Measurements from ENCODE around the gene STRA8. TPM values are rescaled to one million over a fixed set of nuclear protein-coding genes. Genes with fewer than 3 reads are reported as not detected.

Gene STRA8
- polyA plus RNA-seq, 3 donors: not detected

DNA sequence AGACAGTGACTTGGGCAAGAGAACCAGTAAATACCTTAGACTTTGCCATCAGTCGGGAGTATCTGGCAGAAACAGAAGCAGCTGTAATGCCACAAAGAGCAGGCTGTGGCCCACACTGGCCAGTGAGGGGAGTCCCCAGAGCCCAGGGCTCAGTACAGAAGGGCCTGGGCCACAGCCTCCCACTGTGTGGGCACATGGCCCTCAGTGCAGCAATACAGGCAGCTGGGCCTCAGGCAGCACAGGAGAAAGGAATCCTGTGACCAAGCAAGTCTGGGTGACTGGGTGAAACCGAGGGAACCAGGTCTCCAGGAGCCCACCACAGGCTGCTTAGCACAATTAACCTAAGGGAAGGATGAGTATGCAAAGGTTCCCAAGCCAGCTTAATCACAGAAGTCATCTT, 36.3 kb upstream of the STRA8 start:
- 100% methylated on average over 1 of the region's 2 CpGs for WGBS (ENCODE audit: insufficient coverage)
- Histone ChIP-seq H3K27ac (ENCODE audit: low read depth in 1 of 2, low read length in 2 of 2) (no peak overlapping the region), H3K4me2 (replicated peaks; ENCODE audit: extremely low read depth, low read length, poor library complexity, severe bottlenecking) (no peak overlapping the region), H3K36me3 (replicated peaks in 1 of 2; ENCODE audit: control insufficient read depth in 1 of 2, insufficient read depth in 2 of 2, low read length in 2 of 2) (peaks cover 95 to 100% of the 10 kb centered on the region in 2 donors), H3K27me3 (ENCODE audit: control insufficient read depth in 2 of 2, insufficient read depth in 2 of 2, low read length in 2 of 2) (no peaks in the 10 kb centered on the region), H3K4me1 (ENCODE audit: control insufficient read depth in 1 of 2, insufficient read depth in 2 of 2, low read length in 2 of 2) (no peaks in the 10 kb centered on the region), H3K4me3 (replicated peaks in 1 of 3; ENCODE audit: low read depth in 2 of 3, low read length in 3 of 3) (no peak overlapping the region), H3K9ac (ENCODE audit: insufficient read depth, low read length, poor library complexity, severe bottlenecking) (no peak overlapping the region), H4K20me1 (ENCODE audit: insufficient read depth, low read length) (no peaks in the 10 kb centered on the region), H3K9me3 (replicated peaks in 1 of 2; ENCODE audit: control insufficient read depth in 1 of 2, insufficient read depth in 1 of 2, low read length in 2 of 2) (no peaks in the 10 kb centered on the region), H2AFZ (ENCODE audit: insufficient read depth, low read depth, low read length, poor library complexity, severe bottlenecking) (no peak overlapping the region), H3K79me2 (ENCODE audit: insufficient read depth, low read length) (no peaks in the 10 kb centered on the region)
- no peak for DNase-seq
- Mint-ChIP-seq H3K36me3 (peaks cover 93 to 98% of the 10 kb centered on the region in 2 donors), H3K27ac (peak overlapping the region in 3 of 7 donors; percentile 3 to 58 (median 52)), H3K4me1 (no peaks in the 10 kb centered on the region), H3K27me3 (ENCODE audit: low read depth in 3 of 3) (no peaks in the 10 kb centered on the region), H3K9me3 (no peaks in the 10 kb centered on the region), H3K4me3 (no peak overlapping the region)
- TF ChIP-seq, protein P1, sequence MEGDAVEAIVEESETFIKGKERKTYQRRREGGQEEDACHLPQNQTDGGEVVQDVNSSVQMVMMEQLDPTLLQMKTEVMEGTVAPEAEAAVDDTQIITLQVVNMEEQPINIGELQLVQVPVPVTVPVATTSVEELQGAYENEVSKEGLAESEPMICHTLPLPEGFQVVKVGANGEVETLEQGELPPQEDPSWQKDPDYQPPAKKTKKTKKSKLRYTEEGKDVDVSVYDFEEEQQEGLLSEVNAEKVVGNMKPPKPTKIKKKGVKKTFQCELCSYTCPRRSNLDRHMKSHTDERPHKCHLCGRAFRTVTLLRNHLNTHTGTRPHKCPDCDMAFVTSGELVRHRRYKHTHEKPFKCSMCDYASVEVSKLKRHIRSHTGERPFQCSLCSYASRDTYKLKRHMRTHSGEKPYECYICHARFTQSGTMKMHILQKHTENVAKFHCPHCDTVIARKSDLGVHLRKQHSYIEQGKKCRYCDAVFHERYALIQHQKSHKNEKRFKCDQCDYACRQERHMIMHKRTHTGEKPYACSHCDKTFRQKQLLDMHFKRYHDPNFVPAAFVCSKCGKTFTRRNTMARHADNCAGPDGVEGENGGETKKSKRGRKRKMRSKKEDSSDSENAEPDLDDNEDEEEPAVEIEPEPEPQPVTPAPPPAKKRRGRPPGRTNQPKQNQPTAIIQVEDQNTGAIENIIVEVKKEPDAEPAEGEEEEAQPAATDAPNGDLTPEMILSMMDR (IDR thresholded peaks at IDR 0.05): no peak
- intact Hi-C loops (cut with micrococcal nuclease): no loop called here

DNA sequence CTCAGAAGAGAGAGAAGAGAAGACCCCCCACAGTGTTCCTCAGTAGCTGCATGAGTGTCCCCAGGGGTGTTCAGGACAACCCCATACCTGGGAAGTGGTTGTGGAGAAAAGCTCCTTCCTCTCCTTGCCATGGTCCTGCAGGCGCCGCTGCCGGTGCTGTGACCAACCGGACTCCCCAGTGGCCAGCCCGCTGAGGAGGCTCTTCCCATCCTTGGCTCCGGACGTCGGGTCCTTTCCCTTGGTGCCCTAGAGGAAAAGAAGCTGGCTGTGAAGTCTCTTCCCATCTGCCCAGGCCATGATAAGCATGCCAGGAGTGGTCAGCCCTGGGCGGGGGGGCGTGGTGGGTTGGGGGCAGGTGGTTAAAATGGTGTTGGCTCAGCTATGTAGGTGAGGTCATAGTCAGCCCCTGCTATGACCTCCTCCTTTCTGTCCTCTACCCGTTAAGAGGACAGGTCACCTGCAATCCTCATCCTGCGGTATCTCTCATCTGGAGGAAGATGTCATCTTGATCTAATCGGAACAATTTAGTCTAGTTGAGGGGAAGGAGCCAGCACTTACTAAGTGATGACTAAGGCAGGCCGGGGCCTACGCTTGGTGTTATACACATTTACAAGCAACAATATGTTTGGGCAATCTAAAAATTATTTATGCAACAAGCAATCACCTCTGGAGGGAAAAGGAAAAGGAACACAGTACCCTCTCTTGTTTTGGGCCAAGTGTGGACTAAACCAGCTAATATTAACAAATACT, 35.6 kb upstream of the STRA8 start:
- peaks cover 93 to 98% of the 10 kb centered on the region in 2 donors for H3K36me3 Mint-ChIP-seq
- DNase-seq: no peak
- H3K36me3 ChIP-seq (replicated peaks in 1 of 2; ENCODE audit: control insufficient read depth in 1 of 2, insufficient read depth in 2 of 2, low read length in 2 of 2): peaks cover 92 to 100% of the 10 kb centered on the region in 2 donors

More for the DNA sequence above, 35.6 kb upstream of the STRA8 start:
- WGBS (ENCODE audit: insufficient coverage): 95% methylated on average over 6 of the region's 15 CpGs
- Mint-ChIP-seq H3K27ac (no peak overlapping the region), H3K4me3 (no peak overlapping the region), H3K4me1 (no peaks in the 10 kb centered on the region), H3K27me3 (ENCODE audit: low read depth in 3 of 3) (no peaks in the 10 kb centered on the region), H3K9me3 (no peaks in the 10 kb centered on the region)
- Histone ChIP-seq H4K20me1 (ENCODE audit: insufficient read depth, low read length) (no peaks in the 10 kb centered on the region), H3K79me2 (ENCODE audit: insufficient read depth, low read length) (no peaks in the 10 kb centered on the region), H3K27ac (ENCODE audit: low read depth in 1 of 2, low read length in 2 of 2) (no peak overlapping the region), H3K27me3 (ENCODE audit: control insufficient read depth in 2 of 2, insufficient read depth in 2 of 2, low read length in 2 of 2) (no peaks in the 10 kb centered on the region), H3K9ac (ENCODE audit: insufficient read depth, low read length, poor library complexity, severe bottlenecking) (no peak overlapping the region), H3K4me2 (replicated peaks; ENCODE audit: extremely low read depth, low read length, poor library complexity, severe bottlenecking) (no peak overlapping the region), H2AFZ (ENCODE audit: insufficient read depth, low read depth, low read length, poor library complexity, severe bottlenecking) (no peak overlapping the region), H3K9me3 (replicated peaks in 1 of 2; ENCODE audit: control insufficient read depth in 1 of 2, insufficient read depth in 1 of 2, low read length in 2 of 2) (no peaks in the 10 kb centered on the region), H3K4me3 (replicated peaks in 1 of 3; ENCODE audit: low read depth in 2 of 3, low read length in 3 of 3) (no peak overlapping the region), H3K4me1 (ENCODE audit: control insufficient read depth in 1 of 2, insufficient read depth in 2 of 2, low read length in 2 of 2) (no peaks in the 10 kb centered on the region)
- intact Hi-C loops (cut with micrococcal nuclease): no loop called here
- TF ChIP-seq, protein P1 (IDR thresholded peaks at IDR 0.05): no peak

All from CD14-positive monocyte (primary cell).